ENCODE results near the gene IQSEC2.

DNA sequence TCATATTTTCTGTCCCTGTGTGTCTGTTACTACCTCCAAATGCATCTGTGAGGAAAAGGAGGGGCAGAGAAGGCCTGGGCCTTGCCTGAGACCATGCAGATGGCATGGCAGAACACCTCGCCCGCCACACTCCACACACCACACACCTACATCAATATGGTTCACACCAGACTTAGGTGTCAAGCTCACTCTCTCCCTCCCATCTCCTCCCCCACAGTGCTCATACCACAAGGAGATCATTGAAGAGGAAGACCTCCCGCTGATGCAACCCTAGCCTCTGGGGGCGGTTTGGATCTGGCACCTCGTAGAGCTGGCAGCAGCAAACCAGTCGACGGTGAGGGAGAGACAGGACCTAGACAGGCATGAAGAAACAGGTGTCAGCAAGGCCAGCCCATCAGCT lies 39.8 kb downstream of the IQSEC2 start:
- TF ChIP-seq, protein P1, sequence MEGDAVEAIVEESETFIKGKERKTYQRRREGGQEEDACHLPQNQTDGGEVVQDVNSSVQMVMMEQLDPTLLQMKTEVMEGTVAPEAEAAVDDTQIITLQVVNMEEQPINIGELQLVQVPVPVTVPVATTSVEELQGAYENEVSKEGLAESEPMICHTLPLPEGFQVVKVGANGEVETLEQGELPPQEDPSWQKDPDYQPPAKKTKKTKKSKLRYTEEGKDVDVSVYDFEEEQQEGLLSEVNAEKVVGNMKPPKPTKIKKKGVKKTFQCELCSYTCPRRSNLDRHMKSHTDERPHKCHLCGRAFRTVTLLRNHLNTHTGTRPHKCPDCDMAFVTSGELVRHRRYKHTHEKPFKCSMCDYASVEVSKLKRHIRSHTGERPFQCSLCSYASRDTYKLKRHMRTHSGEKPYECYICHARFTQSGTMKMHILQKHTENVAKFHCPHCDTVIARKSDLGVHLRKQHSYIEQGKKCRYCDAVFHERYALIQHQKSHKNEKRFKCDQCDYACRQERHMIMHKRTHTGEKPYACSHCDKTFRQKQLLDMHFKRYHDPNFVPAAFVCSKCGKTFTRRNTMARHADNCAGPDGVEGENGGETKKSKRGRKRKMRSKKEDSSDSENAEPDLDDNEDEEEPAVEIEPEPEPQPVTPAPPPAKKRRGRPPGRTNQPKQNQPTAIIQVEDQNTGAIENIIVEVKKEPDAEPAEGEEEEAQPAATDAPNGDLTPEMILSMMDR (IDR thresholded peaks at IDR 0.05) = no peak
- no peak for TF ChIP-seq POLR2A (IDR thresholded peaks at IDR 0.05)
